ENCODE measurements around the gene OSTC.

OSTC gene

DNA sequence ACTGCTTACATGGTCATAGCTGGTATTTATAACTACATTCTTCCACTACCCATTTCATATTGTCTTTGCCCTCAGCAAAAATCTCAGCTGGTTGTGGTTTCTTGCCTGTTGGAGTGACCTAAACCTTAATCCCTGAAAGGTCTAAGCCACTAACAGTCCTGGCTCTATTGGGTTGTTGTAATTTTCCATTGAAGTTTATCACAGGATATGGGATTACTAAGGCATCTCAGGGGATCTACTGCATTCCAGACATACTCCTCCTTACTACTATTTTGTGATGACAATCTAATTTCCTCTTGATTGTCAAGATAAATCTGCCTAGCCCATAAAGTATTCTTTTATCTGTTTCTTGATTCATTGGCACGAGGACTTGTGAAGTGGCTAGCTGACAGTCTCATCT, 6.2 kb upstream of the OSTC start:
- Histone ChIP-seq H3K4me3 (ENCODE audit: low read length in 2 of 2) (no peak overlapping the region), H3K36me3 (ENCODE audit: control insufficient read depth in 2 of 2, insufficient read depth in 2 of 2, low read length in 2 of 2) (peaks cover 0 to 4% of the 10 kb centered on the region in 2 donors), H3K9me3 (ENCODE audit: control insufficient read depth in 2 of 2, low read length in 2 of 2) (no peaks in the 10 kb centered on the region), H3K27ac (ENCODE audit: low read depth in 2 of 2, low read length in 2 of 2) (no peak overlapping the region), H3K4me1 (ENCODE audit: control insufficient read depth in 2 of 2, insufficient read depth in 2 of 2, low read length in 2 of 2) (no peaks in the 10 kb centered on the region), H3K9ac (ENCODE audit: low read depth in 1 of 2, low read length in 2 of 2) (no peak overlapping the region), H3K27me3 (ENCODE audit: control insufficient read depth in 2 of 2, insufficient read depth in 2 of 2, low read length in 2 of 2) (no peaks in the 10 kb centered on the region)

DNA sequence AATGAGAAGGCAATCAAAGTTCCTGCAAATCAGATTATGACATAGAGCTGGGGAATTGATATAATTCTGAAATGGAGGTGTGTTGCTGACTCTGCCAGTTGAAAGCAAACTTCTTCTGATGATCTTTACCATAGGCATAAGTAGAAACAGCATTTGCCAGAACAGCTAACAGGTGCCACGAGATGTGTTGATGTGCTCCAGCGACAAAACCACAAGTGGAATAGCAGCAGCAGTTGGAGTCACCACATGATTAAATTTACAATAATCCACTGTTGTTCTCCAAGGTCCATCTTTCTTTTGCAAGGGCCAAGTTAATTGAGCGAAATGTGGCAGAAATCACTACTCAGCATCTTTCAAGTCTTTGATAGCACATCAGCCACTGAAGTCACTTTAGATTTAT, 3.7 kb upstream of the OSTC start:
- H3K27me3 ChIP-seq (ENCODE audit: control insufficient read depth in 2 of 2, insufficient read depth in 2 of 2, low read length in 2 of 2) = no peaks in the 10 kb centered on the region
- no peaks in the 10 kb centered on the region for H3K36me3 ChIP-seq (ENCODE audit: control insufficient read depth in 2 of 2, insufficient read depth in 2 of 2, low read length in 2 of 2)
- H3K4me3 ChIP-seq (ENCODE audit: low read length in 2 of 2) = no peak overlapping the region
- no peak overlapping the region for H3K27ac ChIP-seq (ENCODE audit: low read depth in 2 of 2, low read length in 2 of 2)
- no peaks in the 10 kb centered on the region for H3K9me3 ChIP-seq (ENCODE audit: control insufficient read depth in 2 of 2, low read length in 2 of 2)
- no peak overlapping the region for H3K9ac ChIP-seq (ENCODE audit: low read depth in 1 of 2, low read length in 2 of 2)
- peaks cover 6 to 9% of the 10 kb centered on the region in 2 donors for H3K4me1 ChIP-seq (ENCODE audit: control insufficient read depth in 2 of 2, insufficient read depth in 2 of 2, low read length in 2 of 2)

GRCh38 chr4:108649863-108650211, 562 bp upstream of the OSTC start:
- Histone ChIP-seq H3K4me3 (ENCODE audit: low read length in 2 of 2) (peak overlapping the region; percentile 44 to 98), H3K9ac (ENCODE audit: low read depth in 1 of 2, low read length in 2 of 2) (no peak overlapping the region), H3K36me3 (ENCODE audit: control insufficient read depth in 2 of 2, insufficient read depth in 2 of 2, low read length in 2 of 2) (peaks cover 0 to 4% of the 10 kb centered on the region in 2 donors), H3K27ac (ENCODE audit: low read depth in 2 of 2, low read length in 2 of 2) (no peak overlapping the region), H3K9me3 (ENCODE audit: control insufficient read depth in 2 of 2, low read length in 2 of 2) (no peaks in the 10 kb centered on the region), H3K4me1 (ENCODE audit: control insufficient read depth in 2 of 2, insufficient read depth in 2 of 2, low read length in 2 of 2) (peaks cover 6 to 16% of the 10 kb centered on the region in 2 donors), H3K27me3 (ENCODE audit: control insufficient read depth in 2 of 2, insufficient read depth in 2 of 2, low read length in 2 of 2) (no peaks in the 10 kb centered on the region)

DNA sequence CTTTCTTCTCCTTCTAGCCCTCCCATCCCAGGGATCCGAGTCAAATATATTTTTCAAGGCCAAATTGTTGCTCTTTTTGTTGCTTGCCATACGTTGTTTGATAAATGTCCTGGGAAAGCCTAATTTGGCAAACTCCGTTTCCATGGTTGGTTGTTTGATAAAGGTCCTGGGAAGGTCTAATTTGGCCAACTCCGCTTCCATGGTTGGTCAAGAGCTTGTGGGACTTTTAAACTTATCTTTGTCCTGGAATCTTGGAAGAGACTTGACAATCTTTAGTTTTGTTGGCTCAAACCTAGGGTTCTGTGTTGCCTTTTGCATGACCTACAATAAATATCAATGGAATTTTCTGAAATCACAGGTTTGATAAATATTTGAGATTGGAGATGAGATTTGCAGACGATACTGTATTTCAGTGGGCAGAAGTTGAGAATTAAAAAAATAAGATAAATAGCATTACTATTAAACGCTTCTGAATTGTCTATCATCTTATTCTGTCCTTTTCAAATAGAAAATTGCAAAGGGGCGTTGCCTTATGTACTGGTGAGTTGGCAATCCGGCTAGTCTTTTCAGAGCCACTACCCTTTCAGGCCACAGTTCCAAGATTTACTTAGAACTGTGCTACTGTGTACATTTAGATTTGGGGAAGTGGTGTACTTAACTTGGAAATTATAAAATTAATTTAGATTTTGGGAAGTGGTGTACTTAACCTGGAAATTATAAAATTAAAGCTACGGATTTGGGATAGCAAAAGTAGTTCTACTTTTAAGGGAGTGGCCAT, 804 bp downstream of the OSTC start:
- H3K9ac ChIP-seq (ENCODE audit: low read depth in 1 of 2, low read length in 2 of 2) = peak overlapping the region; percentile 82 to 87
- peak overlapping the region; percentile 81 to 85 for H3K27ac ChIP-seq (ENCODE audit: low read depth in 2 of 2, low read length in 2 of 2)
- H3K9me3 ChIP-seq (ENCODE audit: control insufficient read depth in 2 of 2, low read length in 2 of 2) = no peaks in the 10 kb centered on the region
- peak overlapping the region; percentile 85 to 98 for H3K4me3 ChIP-seq (ENCODE audit: low read length in 2 of 2)
- peaks cover 3 to 8% of the 10 kb centered on the region in 2 donors for H3K36me3 ChIP-seq (ENCODE audit: control insufficient read depth in 2 of 2, insufficient read depth in 2 of 2, low read length in 2 of 2)
- H3K4me1 ChIP-seq (ENCODE audit: control insufficient read depth in 2 of 2, insufficient read depth in 2 of 2, low read length in 2 of 2) = peaks cover 6 to 16% of the 10 kb centered on the region in 2 donors
- no peaks in the 10 kb centered on the region for H3K27me3 ChIP-seq (ENCODE audit: control insufficient read depth in 2 of 2, insufficient read depth in 2 of 2, low read length in 2 of 2)

DNA sequence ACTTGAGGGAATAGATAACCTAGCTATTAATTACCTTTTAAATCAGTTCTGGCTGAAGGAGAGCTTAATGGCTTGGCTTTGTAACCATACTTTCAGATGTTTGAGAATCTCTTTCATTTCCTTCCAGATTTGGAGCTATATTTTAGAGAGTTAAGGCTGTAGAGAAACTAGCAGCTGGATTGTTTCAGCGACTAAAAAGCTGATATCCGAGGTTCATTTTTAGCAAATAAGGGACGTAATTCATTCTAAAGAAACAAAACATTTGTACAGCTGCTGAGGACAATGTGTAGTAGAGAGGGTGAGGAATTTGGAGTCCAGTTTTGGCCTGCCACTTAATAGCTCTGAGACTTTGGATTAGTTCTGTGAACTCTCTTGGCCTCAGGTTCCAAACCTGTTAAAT, 12.2 kb downstream of the OSTC start:
- H3K27ac ChIP-seq (ENCODE audit: low read depth in 2 of 2, low read length in 2 of 2) = no peak overlapping the region
- H3K9me3 ChIP-seq (ENCODE audit: control insufficient read depth in 2 of 2, low read length in 2 of 2) = no peaks in the 10 kb centered on the region
- no peaks in the 10 kb centered on the region for H3K27me3 ChIP-seq (ENCODE audit: control insufficient read depth in 2 of 2, insufficient read depth in 2 of 2, low read length in 2 of 2)
- H3K9ac ChIP-seq (ENCODE audit: low read depth in 1 of 2, low read length in 2 of 2) = no peak overlapping the region
- H3K4me1 ChIP-seq (ENCODE audit: control insufficient read depth in 2 of 2, insufficient read depth in 2 of 2, low read length in 2 of 2) = no peaks in the 10 kb centered on the region
- peaks cover 25 to 47% of the 10 kb centered on the region in 2 donors for H3K36me3 ChIP-seq (ENCODE audit: control insufficient read depth in 2 of 2, insufficient read depth in 2 of 2, low read length in 2 of 2)
- no peak overlapping the region for H3K4me3 ChIP-seq (ENCODE audit: low read length in 2 of 2)

GRCh38 chr4:108674356-108674977, 24.1 kb downstream of the OSTC start:
- H3K36me3 ChIP-seq (ENCODE audit: control insufficient read depth in 2 of 2, insufficient read depth in 2 of 2, low read length in 2 of 2) = peaks cover 0 to 2% of the 10 kb centered on the region in 2 donors
- H3K27ac ChIP-seq (ENCODE audit: low read depth in 2 of 2, low read length in 2 of 2) = no peak overlapping the region
- no peak overlapping the region for H3K9ac ChIP-seq (ENCODE audit: low read depth in 1 of 2, low read length in 2 of 2)
- no peak overlapping the region for H3K4me3 ChIP-seq (ENCODE audit: low read length in 2 of 2)
- no peaks in the 10 kb centered on the region for H3K4me1 ChIP-seq (ENCODE audit: control insufficient read depth in 2 of 2, insufficient read depth in 2 of 2, low read length in 2 of 2)
- no peaks in the 10 kb centered on the region for H3K27me3 ChIP-seq (ENCODE audit: control insufficient read depth in 2 of 2, insufficient read depth in 2 of 2, low read length in 2 of 2)
- no peaks in the 10 kb centered on the region for H3K9me3 ChIP-seq (ENCODE audit: control insufficient read depth in 2 of 2, low read length in 2 of 2)

DNA sequence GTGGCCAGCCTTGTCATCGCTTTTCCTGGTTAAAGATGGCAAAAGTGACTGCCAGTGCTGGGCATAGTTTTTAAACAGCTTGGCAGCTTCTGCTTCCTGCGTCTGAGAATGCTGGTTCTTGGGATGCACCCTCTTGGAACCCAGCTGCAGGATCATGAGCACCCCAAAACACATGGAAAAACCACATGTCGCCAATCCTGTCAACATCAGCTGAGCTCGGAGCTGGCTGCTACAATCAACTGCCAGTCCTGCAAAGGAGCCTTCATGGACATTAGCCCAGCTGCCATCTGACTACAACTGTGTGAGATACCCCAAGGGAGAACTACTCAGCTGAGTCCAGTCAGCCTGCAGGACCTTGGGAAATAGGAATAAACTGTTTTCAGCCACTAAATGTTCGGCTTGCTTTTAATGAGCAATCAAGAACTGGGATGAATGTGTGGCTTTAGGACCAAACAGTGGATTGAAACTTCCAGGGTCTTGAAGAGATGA, 31.0 kb downstream of the OSTC start:
- H3K4me1 ChIP-seq (ENCODE audit: control insufficient read depth in 2 of 2, insufficient read depth in 2 of 2, low read length in 2 of 2) = no peaks in the 10 kb centered on the region
- H3K4me3 ChIP-seq (ENCODE audit: low read length in 2 of 2) = no peak overlapping the region
- no peak overlapping the region for H3K9ac ChIP-seq (ENCODE audit: low read depth in 1 of 2, low read length in 2 of 2)
- H3K27me3 ChIP-seq (ENCODE audit: control insufficient read depth in 2 of 2, insufficient read depth in 2 of 2, low read length in 2 of 2) = no peaks in the 10 kb centered on the region
- H3K9me3 ChIP-seq (ENCODE audit: control insufficient read depth in 2 of 2, low read length in 2 of 2) = no peaks in the 10 kb centered on the region
- H3K27ac ChIP-seq (ENCODE audit: low read depth in 2 of 2, low read length in 2 of 2) = no peak overlapping the region
- peaks cover 0 to 2% of the 10 kb centered on the region in 2 donors for H3K36me3 ChIP-seq (ENCODE audit: control insufficient read depth in 2 of 2, insufficient read depth in 2 of 2, low read length in 2 of 2)

- Histone ChIP-seq H3K9me3 (ENCODE audit: control insufficient read depth in 2 of 2, low read length in 2 of 2) (no peaks in the 10 kb centered on the region), H3K4me1 (ENCODE audit: control insufficient read depth in 2 of 2, insufficient read depth in 2 of 2, low read length in 2 of 2) (no peaks in the 10 kb centered on the region), H3K36me3 (ENCODE audit: control insufficient read depth in 2 of 2, insufficient read depth in 2 of 2, low read length in 2 of 2) (peaks cover 0 to 2% of the 10 kb centered on the region in 2 donors), H3K27me3 (ENCODE audit: control insufficient read depth in 2 of 2, insufficient read depth in 2 of 2, low read length in 2 of 2) (no peaks in the 10 kb centered on the region), H3K9ac (ENCODE audit: low read depth in 1 of 2, low read length in 2 of 2) (no peak overlapping the region), H3K4me3 (ENCODE audit: low read length in 2 of 2) (no peak overlapping the region), H3K27ac (ENCODE audit: low read depth in 2 of 2, low read length in 2 of 2) (no peak overlapping the region)
Observed at GRCh38 chr4:108683479-108683878, 33.1 kb downstream of the OSTC start.

- H3K36me3 ChIP-seq (ENCODE audit: control insufficient read depth in 2 of 2, insufficient read depth in 2 of 2, low read length in 2 of 2) = no peaks in the 10 kb centered on the region
- no peaks in the 10 kb centered on the region for H3K27me3 ChIP-seq (ENCODE audit: control insufficient read depth in 2 of 2, insufficient read depth in 2 of 2, low read length in 2 of 2)
- no peak overlapping the region for H3K9ac ChIP-seq (ENCODE audit: low read depth in 1 of 2, low read length in 2 of 2)
- H3K4me1 ChIP-seq (ENCODE audit: control insufficient read depth in 2 of 2, insufficient read depth in 2 of 2, low read length in 2 of 2) = no peaks in the 10 kb centered on the region
- H3K27ac ChIP-seq (ENCODE audit: low read depth in 2 of 2, low read length in 2 of 2) = no peak overlapping the region
- H3K4me3 ChIP-seq (ENCODE audit: low read length in 2 of 2) = no peak overlapping the region
- no peaks in the 10 kb centered on the region for H3K9me3 ChIP-seq (ENCODE audit: control insufficient read depth in 2 of 2, low read length in 2 of 2)
Observed at GRCh38 chr4:108685036-108685686, 34.8 kb downstream of the OSTC start.

GRCh38 chr4:108690738-108691137, 40.3 kb downstream of the OSTC start:
- H3K9ac ChIP-seq (ENCODE audit: low read depth in 1 of 2, low read length in 2 of 2) = no peak overlapping the region

More at GRCh38 chr4:108690738-108691137, 40.3 kb downstream of the OSTC start:
- Histone ChIP-seq H3K27ac (ENCODE audit: low read depth in 2 of 2, low read length in 2 of 2) (no peak overlapping the region), H3K4me3 (ENCODE audit: low read length in 2 of 2) (no peak overlapping the region), H3K27me3 (ENCODE audit: control insufficient read depth in 2 of 2, insufficient read depth in 2 of 2, low read length in 2 of 2) (no peaks in the 10 kb centered on the region), H3K9me3 (ENCODE audit: control insufficient read depth in 2 of 2, low read length in 2 of 2) (no peaks in the 10 kb centered on the region), H3K4me1 (ENCODE audit: control insufficient read depth in 2 of 2, insufficient read depth in 2 of 2, low read length in 2 of 2) (no peaks in the 10 kb centered on the region), H3K36me3 (ENCODE audit: control insufficient read depth in 2 of 2, insufficient read depth in 2 of 2, low read length in 2 of 2) (no peaks in the 10 kb centered on the region)

Measured in mucosa of rectum (tissue), 2 donors.